ENCODE data around the gene EPS8.

DNA sequence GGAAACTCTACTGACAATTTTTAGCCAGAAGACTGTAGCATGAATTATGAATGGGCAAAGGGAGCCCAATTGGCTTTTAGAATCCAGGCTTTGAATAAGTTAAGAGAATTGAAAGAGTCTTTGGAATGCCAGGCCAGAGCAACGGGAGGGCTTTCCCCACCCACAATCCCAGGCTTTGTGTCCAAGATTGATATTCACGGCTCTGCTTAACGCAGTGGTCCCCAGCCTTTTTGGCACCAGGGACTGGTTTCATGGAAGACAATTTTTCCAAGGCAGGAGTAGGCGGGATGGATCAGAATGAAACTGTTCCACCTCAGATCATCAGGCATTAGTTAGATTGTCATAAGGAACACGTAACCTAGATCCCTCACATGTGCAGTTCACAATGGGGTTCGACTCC lies 79.6 kb downstream of the EPS8 start:
- TF ChIP-seq, protein P1, sequence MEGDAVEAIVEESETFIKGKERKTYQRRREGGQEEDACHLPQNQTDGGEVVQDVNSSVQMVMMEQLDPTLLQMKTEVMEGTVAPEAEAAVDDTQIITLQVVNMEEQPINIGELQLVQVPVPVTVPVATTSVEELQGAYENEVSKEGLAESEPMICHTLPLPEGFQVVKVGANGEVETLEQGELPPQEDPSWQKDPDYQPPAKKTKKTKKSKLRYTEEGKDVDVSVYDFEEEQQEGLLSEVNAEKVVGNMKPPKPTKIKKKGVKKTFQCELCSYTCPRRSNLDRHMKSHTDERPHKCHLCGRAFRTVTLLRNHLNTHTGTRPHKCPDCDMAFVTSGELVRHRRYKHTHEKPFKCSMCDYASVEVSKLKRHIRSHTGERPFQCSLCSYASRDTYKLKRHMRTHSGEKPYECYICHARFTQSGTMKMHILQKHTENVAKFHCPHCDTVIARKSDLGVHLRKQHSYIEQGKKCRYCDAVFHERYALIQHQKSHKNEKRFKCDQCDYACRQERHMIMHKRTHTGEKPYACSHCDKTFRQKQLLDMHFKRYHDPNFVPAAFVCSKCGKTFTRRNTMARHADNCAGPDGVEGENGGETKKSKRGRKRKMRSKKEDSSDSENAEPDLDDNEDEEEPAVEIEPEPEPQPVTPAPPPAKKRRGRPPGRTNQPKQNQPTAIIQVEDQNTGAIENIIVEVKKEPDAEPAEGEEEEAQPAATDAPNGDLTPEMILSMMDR (conservative IDR thresholded peaks at IDR 0.05) = no peak
- no peak for TF ChIP-seq EZH2 (IDR thresholded peaks at IDR 0.05; ENCODE audit: low read depth)

Measured in PC-9 (cell line).